ENCODE measurements around the gene ANKRD11.

GRCh38 chr16:89392881-89393737 lies 97.3 kb downstream of the ANKRD11 start:
- no peak for TF ChIP-seq YY1 (IDR thresholded peaks at IDR 0.05; ENCODE audit: insufficient read depth, insufficient read length)
- no peak for TF ChIP-seq ZNF274 (IDR thresholded peaks at IDR 0.05; ENCODE audit: low read depth, low read length)
